ENCODE measurements around the gene EMX1. TPM values are rescaled to one million over a fixed set of nuclear protein-coding genes. Genes with fewer than 3 reads are reported as not detected.

EMX1 gene
- total RNA-seq, 1 donor from 2014 or later: 0.20 TPM

GRCh38 chr2:72923833-72924352, 6.6 kb downstream of the EMX1 start:
- ATAC-seq: no peak
- no peak for DNase-seq (ENCODE audit: low spot score)

GRCh38 chr2:72924353-72925240, 7.3 kb downstream of the EMX1 start:
- peak; percentile 36 for ATAC-seq
- no peak for DNase-seq (ENCODE audit: low spot score)

DNA sequence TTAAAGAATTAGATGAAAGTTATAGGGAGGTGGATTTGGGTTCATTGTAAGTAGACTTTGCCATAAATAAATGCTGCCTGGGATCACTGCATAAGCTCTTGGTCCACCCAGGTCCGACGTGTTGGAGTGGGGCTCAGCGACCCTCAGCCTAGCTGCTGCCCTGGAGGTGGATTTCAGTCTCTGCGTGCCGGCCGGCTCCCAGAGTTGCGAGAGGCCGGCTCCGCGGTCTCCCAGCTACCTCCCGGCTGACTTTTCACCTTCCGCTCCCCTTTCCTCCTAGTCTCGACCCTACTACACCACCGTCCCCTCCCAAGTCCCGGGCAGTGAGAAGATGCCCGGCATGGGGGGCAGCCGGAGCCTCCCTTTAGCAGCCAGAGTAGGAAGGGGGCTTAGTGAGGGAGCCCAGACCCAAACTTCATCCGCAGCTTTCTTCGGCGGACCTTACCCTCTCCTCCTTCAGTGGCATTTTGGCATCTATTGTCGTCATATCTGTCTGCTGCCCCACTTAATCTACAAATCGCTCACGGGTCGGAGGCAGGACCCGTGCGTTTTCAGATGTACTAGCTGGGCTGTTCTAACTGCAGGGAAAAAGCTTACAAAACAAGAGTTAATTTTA, 8.1 kb downstream of the EMX1 start:
- DNase-seq (ENCODE audit: low spot score): no peak

DNA sequence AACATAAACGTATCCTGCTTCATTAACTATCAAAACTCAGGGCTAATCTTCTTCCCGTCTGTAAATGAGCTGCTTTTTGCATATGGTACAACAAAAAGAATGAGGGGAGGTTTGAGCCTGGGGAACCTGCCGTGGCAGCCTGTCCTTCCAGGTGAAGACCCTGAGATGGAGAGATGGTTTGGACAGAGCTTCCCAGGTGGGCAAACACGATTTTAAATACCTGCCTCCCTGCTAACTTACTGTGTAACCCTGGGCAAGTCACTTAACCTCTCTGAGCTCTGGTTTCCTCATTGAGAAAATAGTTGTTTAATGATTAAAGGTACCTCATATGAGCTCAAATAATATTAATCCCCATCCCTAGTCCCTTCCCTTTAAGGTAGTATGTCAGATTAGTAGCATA, 9.0 kb downstream of the EMX1 start:
- no peak for ATAC-seq
- no peak for DNase-seq (ENCODE audit: low spot score)

More for the DNA sequence above, 8.1 kb downstream of the EMX1 start:
- no peak for ATAC-seq

- DNase-seq (ENCODE audit: low spot score) (no peak), ATAC-seq (no peak)
These were observed 9.6 kb downstream of the EMX1 start for GRCh38 chr2:72926811-72927465.

GRCh38 chr2:72927619-72928550, 10.6 kb downstream of the EMX1 start:
- ATAC-seq (no peak), DNase-seq (ENCODE audit: low spot score) (no peak)

- DNase-seq (ENCODE audit: low spot score) (no peak), ATAC-seq (no peak)
These were observed 11.7 kb downstream of the EMX1 start for GRCh38 chr2:72929010-72929409.

- no peak for ATAC-seq
- no peak for DNase-seq (ENCODE audit: low spot score)
These were observed 14.1 kb downstream of the EMX1 start for GRCh38 chr2:72931280-72931910.

DNA sequence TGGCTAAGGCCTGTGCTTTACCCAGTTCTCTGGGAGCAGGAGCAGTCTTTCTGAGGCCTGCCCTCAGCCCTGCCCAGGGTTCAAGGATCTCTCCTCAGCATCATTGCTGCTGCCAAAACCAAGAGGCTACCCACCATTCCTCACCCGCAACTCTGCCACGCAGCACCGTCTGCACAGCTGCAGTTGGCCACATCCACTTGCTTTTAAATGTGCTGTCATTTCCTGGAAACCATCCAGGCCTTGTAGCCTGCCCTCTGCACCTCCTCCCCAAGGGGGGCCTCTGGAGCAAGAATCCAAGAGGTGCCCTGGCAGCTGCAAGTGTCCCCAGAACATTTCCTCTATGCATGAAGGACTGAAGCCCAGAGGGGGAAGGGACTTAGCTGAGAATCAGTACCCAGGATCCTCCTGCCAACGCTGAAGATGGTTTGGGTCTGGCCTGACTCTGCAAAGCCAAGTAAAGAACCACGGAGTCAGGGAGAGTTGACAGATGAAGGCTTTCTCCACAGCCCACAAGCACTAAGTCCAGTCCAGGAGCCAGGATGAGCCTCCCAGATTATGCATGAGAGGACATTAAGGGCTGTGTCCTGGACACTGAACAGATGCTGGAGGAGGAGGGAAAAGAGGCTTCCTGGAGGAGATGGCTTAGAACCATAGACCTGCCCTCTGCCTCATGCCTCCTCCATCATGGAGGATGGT, 14.9 kb downstream of the EMX1 start:
- ATAC-seq (no peak), DNase-seq (ENCODE audit: low spot score) (no peak)

DNA sequence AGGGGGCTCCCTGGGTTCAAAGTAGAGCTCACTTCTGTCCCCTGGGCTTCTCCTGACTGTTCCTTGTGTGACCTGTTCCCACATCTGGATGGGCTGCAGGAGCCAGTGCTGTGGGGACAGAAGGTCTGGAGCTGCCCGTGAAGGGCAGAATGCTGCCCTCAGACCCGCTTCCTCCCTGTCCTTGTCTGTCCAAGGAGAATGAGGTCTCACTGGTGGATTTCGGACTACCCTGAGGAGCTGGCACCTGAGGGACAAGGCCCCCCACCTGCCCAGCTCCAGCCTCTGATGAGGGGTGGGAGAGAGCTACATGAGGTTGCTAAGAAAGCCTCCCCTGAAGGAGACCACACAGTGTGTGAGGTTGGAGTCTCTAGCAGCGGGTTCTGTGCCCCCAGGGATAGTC, 15.5 kb downstream of the EMX1 start:
- ATAC-seq: no peak
- DNase-seq (ENCODE audit: low spot score): no peak

- DNase-seq (ENCODE audit: low spot score): no peak
- ATAC-seq: no peak
These were observed 15.9 kb downstream of the EMX1 start for GRCh38 chr2:72933207-72933606.

GRCh38 chr2:72933646-72934151, 16.4 kb downstream of the EMX1 start:
- DNase-seq (ENCODE audit: low spot score) (no peak), ATAC-seq (no peak)

- peak; percentile 47 for ATAC-seq
- DNase-seq (ENCODE audit: low spot score): no peak
These were observed 17.6 kb downstream of the EMX1 start for GRCh38 chr2:72934683-72935610.

DNA sequence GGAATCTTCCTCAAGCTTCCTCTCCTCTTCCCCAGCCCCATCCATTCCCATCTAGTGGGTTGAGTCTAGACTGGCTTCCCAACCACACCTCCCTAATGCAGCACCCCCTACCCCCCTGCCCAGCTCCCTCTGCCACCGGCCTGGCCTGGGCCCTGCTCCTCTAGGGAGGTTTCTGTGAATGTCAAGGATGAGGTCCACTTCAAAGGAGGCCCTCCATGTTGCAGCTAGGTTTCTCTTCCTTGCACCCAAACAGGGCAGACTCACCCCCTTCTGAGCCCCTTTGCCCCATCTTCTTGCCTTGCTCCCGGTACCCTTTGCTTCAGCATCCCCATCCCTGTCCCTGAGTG, 18.3 kb downstream of the EMX1 start:
- no peak for DNase-seq (ENCODE audit: low spot score)
- ATAC-seq: no peak

DNA sequence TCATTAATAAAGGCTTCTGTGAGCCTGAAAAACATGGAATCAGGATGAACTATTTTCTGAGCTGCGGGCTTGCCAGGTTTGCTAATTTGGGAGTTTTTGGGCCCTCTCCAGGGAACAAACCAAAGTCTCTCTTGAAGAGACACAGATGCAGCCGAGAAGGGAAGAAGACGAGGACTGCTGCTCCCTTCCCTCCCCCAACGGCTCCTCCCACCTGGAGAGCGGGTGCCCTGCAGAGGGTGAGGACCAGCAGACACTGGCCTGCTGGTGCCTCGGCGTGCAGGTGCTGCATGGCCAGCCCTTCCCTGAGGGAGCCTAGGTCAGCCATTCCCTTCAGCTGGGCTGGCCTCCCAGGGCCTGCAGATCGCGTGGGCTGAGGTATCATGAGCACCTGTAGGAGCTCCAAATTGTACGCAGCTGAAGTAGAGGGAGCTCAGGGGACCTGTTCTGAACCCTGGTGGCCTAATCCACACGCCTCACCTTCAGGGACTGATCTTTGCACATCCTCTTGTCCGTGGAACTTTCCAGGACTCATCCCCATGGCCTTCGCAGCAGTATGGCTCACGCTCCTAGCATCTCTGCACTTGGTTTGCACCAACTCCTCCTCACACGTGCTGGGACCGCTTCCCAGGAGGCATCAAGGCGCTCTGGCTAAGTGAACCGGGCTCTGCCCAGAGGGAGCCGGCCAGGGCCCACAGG, 19.5 kb downstream of the EMX1 start:
- no peak for DNase-seq (ENCODE audit: low spot score)
- ATAC-seq: peak; percentile 19

DNA sequence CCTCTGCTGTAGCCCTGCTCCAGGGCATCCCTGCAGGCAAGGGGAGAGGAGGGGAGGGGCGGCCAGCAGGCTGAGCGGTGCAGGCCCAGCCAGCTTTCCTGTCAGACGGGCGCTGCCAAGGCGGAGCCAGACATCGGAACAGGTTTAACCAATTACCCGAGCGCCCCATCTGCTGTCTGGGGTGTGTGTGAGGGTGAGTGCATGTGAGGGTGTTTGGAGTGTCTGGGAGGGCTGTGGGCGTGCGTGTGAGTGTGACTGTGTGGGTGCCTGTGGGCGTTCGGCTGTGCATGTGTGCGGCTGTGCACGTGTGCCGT, 20.0 kb downstream of the EMX1 start:
- no peak for DNase-seq (ENCODE audit: low spot score)

DNA sequence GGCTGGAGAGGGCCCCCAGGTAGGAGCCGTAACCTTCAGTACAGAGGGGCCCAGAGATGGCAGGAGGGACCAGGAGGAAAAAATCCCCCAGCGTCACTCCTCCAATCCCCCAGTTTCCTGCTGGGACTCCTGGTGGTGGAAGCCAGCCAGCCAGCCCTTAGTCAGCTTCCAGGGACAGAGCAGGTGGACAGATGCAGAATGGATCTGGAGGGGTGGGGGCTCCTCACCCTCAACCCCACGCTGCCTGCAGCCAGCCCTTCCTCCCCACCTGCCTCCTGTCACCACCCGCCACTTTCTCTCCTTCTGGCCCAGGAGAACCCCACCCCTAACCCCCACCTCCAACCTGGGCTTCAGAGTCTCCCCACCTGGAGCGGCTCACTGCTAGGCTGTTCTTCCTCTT, 21.1 kb downstream of the EMX1 start:
- peak; percentile 2 for ATAC-seq
- no peak for DNase-seq (ENCODE audit: low spot score)

More for the DNA sequence above, 20.0 kb downstream of the EMX1 start:
- ATAC-seq: peak; percentile 18

- DNase-seq (ENCODE audit: low spot score): no peak
- no peak for ATAC-seq
These were observed 23.0 kb downstream of the EMX1 start for GRCh38 chr2:72940361-72940760.
